HTERT RPE-1 (cell line): Measurements from ENCODE around the gene MCM3AP.
"Not testable (repeated sequence)": the region's sequence is repeated elsewhere in the genome, so short reads cannot be mapped to it uniquely, and the experiment has no call there.

Experiments
- in situ Hi-C: fragments of 300-500 bp; cut with MboI; formaldehyde crosslinking; loops from 4 replicates; pipeline ENCODE4 v1.14.3; 2020; ENCODE audit warnings: low sequenced_read_pairs

Gene MCM3AP

DNA sequence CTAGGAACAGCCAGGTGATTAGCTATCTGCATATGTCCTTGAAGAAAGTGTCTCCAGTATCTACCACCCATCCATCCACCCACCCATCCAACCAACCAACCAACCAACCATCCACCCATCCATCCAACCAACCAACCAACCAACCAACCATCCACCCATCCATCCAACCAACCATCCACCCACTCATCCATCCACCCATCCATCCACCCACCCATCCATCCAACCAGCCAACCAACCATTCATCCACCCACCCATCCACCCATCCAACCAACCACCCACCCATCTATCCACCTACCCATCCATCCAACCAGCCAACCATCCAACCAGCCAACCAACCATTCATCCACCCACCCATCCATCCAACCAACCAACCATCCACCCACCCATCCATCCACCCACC is 26.2 kb upstream of the MCM3AP start:
- in situ Hi-C loops = no loop called here

DNA sequence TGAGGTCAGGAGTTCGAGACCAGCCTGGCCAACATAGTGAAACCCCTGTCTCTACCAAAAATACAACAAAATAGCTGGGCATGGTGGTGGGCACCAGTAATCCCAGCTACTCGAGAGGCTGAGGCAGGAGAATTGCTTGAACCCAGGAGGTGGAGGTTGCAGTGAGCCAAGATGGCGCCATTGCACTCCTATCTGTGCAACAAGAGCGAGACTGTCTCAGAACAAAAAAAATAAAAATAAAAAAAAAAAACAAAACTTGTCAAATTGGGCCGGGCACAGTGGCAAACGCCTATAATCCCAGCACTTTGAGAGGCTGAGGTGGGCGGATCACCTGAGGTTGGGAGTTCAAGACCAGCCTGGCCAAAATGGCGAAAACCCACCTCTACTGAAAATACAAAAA is 24.8 kb upstream of the MCM3AP start:
- in situ Hi-C loops = not testable (repeated sequence)

DNA sequence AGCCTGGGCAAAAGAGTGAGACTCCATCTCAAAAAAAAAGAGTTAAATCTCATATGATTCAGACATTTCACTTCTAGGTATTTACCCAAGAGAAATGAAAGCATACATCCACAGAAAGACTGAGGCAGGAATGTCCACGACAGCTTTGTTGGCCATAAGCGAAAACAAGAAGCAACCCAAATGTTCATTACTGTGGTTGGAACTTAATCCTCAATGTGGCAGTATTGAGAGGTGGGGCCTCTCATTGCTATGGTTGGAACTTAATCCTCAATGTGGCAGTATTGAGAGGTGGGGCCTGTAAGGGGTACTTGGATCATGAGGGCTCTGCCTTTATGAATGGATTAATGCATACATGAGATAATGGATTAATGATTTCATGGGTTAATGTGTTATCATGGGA is 23.0 kb upstream of the MCM3AP start:
- in situ Hi-C loops = no loop called here

DNA sequence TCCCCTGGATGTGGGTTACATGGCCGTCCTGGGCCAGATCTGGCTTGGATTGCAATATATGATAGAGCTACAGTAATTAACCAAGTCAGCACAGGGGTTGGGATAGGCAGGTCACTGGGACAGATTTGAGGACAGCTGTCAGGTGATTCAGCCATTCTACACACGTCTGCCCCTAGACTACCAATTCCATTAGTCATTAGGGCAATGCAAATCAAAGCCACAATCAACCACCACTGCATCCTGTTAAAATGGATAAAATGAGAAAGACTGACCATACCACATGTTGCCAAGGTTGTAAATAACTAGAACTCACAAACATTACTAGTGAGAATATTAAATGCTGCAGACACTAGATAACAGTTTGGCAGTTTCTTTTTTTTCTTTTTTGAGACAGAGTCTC is 22.2 kb upstream of the MCM3AP start:
- in situ Hi-C loops = no loop called here

DNA sequence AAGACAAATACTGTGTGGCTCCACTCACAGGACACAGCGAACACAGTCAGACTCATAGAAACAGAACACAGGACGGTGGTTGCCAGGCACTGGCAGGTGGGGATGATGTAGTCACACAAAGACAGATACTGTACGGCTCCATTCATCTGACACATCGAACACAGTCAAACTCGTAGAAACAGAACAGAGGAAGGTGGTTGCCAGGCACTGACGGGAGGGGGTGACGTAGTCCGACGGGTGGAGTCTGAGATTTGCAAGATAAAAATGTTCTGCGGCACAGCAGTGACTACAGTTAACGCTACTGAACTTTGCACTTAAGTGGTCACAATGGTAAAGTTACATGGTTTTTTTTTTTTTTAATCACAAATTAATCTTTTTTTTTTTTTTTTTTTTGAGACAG is 19.5 kb upstream of the MCM3AP start:
- in situ Hi-C loops = no loop called here

DNA sequence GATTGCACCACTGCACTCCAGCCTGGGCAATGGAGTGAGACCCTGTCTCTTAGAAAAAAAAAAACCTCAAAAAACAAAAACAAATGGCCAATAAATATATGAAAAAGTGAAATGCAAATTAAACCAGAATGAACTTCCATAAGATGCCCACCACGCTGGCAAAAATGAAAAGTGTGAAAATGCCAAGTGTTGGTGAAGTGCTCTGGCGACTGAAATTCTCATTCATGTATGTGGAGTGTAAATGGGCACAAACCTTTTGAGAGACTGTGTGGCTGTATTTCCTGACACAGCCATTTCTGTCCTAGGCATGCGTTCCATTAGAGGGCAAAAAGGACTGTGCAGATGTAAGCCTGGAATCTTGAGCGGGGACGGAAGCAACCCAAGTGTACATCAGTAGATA is 19.0 kb upstream of the MCM3AP start:
- in situ Hi-C loops = no loop called here

DNA sequence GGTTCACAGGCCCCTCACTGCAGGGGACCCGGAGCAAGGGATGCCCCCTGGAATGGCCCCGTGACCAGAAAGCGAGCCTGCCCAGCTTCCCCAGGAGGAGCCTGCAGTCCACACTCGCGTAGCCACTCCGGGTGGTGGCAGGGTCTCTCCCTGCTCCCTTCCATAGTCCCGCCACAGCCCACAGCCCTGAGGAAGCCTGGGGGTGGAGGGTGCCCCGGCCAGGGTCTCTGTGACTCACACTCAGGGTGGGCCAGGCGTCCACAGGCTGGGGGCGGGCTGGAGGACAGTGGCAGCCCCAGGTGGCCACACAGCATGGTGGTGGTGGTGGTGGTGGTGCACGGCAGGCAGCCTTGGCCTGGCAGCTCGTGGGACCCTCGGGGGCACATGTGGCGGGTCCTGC is 16.3 kb upstream of the MCM3AP start:
- in situ Hi-C loops = no loop called here

DNA sequence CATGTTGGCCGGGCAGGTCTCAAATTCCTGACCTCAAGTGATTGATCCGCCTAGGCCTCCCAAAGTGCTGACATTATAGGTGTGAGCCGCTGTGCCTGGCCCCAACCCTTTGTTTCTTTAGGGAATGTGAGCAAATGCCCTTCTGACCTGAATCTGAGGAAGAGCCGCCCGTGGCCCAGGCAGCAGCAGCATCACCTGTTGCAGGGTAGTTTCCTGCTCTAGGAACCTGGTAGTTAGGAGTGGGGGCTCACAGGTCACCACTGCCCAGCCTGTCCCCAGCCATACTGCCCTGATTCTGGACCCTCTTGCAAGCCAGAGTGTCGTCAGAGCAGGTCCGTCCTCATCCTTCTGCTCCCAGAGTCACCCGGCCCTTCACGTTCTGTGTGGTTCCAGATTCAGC is 13.8 kb upstream of the MCM3AP start:
- in situ Hi-C loops = no loop called here

DNA sequence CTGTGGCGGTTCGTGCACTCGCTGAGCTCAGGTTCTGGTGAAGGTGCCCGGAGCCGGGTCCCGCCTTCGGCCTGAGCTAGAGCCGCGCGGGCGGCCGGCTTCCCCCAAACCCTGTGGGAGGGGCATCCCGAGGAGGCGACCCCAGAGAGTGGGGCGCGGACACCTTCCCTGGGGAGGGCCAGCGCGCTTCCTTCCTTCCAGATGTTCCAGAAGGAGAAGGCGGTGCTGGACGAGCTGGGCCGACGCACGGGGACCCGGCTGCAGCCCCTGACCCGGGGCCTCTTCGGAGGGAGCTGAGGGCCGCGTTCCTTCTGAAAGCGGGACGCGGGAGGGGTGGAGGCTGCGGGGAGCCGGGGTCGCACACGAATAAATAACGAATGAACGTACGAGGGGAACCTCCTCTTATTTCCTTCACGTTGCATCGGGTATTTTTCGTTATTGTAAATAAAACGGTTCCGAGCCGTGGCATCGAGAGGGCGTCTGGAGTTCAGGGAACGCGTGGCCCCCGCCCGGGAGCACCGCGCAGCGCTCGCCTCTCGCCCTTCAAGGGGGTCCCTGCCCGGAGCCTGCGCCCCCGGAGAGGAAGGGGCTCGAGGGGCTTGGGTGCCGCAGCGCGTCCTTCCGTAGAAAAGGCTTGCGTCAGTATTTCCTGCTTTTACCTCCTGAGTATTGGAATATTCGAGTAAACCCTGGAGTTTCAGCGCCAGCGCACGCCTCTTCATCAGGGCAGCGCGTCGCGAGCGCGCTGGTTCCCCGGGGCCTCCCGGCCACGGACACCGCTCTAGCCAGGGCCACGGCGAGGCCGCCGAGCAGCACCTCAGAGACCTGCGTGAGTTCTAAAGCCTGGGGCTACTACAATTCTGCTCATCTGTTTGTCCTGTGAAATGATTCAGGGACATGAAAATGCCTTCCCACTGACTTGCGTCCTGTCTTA is 12.2 kb upstream of the MCM3AP start:
- in situ Hi-C loops = no loop called here

DNA sequence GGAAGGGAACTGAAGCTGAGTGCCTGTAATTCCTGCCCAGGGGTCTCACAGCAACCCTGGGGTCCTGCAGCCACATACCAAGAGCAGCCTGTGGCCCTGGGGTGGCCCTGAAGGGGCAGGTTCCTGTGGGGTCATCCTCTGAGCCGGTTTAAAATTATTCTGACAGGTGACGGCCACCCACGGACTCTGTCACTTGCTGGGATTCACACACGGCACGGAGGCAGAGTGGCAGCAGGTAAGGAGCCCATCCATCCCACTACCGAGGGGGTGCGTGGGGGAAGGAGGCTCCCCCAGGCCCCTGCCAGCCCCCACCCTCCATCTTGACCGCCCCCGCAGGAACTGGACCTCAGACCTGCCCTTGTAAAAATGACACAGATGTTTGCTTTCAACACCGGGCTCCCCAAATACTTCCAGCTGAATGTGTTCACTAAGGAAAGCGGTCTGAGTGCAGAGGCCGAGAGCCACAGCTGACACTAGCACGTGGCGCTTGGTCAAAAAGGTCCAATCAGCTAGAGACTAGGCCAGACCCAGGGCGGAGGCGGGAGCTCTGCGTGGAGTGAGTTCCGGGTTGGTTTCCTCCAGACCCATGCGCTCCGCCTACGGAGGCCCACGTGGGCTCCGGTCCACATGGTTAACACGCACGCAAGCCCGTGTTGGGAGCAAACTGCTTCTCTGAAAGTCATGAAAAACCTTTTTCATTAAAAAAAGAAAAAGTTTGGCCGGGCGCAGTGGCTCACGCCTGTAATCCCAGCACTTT is 10.8 kb upstream of the MCM3AP start:
- in situ Hi-C loops = no loop called here

DNA sequence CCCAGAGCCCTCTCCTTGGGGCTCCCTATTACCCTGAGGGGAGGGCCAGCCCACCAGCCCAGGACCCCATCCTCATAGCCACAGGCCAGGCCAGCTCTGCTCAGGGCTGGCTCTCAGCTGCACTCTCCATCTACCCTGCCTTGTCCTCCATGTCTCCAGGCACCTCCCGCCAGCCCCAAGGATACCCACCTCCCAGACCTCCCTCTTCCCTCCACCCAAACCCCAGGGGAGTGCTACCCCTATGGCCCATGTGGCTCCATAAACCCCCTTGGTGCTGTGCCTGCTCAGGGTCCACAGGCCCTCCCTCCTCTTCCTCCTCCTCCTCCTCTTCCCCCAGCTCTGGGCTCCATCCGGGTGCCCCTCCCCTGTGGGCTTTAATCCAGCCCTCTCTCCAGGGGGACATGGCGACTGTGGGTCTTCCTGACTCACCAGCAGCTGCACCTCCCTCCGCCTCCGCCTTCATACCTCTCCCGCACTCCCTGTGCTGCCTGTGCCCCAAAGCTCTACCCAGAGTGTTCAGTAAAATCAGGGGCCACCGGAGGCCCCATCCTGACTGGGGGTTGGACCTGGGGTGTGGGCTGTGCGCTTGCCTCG is 9.9 kb upstream of the MCM3AP start:
- in situ Hi-C loops = no loop called here

DNA sequence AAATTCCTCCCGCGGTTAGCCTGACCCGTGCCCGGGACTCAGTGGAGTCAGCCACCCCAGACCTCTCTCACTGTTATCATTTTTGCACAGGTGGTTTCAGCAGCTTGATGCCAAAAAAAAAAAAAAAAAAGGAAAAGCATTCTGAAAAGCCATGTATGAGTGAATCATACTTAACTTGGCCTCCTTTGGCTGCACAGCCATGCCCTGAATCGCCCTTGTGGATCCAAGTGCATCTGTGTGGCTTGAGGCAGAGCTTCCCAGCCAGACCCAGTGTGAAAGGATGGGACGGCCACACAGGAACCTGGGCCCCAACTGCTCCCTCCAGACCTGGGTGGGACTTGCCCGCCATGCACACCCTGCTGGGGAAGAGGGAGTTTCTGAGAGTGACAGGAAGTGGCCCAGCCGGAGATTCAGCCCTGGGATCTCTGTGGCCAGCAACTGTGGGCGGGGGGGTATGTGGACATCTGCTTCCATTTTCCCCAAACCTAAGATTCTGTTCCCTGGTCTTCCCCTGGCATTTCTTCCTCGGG is 9.3 kb upstream of the MCM3AP start:
- in situ Hi-C loops = no loop called here

DNA sequence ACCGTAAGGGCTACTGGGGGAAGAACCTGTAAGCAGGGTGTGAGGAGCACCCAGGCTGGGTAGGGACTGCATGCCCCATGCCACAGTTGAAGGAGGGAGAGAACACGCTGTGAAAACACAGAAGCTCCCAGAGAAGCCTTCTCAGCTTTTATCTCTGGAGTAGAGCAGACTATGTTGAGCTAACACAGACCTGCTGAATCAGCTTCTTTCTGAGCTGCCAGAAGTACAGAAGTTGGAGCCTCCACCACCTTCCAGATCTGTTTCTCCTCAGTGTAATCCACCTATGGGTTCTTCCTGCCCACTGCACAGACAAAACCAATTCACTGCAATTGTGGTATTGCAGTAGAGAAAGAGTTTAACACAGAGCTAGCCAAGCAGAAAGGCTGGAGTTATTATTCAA is 6.2 kb upstream of the MCM3AP start:
- in situ Hi-C loops = no loop called here

DNA sequence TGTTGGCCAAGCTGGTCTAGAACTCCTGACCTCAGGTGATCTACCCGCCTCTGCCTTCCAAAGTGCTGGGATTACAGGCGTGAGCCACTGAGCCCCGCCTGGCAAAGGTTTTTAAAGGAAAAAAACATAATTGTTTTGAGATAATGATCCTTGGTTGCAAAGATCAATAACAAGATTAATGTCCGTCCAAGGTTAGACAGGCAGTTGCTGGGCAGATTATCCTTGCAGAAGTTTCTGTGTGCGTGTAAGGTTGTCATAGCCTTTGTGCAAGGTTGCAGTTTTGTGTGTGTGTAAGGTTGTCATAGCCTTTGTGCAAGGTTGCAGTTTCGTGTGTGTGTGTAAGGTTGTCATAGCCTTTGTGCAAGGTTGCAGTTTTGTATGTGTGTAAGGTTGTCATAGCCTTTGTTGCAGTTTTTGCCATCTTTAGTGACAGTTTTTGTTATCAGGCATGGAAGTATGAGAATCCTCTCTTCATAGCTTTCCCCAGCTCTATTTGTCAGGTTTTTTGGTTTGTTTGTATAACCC is 4.3 kb upstream of the MCM3AP start:
- in situ Hi-C loops = no loop called here

DNA sequence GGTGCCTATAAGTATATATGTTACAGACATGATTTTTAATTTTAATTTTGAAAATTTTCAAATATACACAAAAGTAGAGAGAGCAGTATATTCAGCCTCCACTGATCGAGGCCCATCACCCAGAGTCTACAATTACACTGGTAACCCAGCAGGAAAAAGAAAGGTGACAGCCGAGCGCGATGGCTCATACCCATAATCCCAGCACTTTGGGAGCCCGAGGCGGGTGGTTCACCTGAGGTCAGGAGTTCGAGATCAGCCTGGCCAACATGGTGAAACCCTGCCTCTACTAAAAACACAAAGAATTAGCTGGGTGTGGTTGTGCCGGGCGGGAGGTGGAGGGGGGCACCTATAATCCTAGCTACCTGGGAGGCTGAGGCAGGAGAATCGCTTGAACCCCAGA is 2.1 kb upstream of the MCM3AP start:
- in situ Hi-C loops = no loop called here

DNA sequence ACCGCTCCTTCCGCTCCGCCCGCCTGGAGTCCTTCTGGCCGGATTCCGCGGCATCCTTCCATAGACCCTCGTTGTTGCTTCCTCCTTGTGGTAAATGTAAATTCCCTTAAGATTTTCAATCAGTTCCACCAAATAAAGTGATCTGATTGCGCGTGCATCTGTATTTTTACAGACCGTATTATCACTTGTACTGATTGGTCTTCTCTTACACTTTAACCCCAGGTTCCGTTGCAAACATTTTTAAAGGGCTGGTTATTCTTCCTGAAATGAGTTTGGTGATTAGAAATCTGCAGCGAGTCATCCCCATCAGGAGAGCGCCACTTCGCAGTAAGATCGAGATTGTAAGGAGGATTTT is 1.2 kb upstream of the MCM3AP start:
- in situ Hi-C loops = no loop called here

DNA sequence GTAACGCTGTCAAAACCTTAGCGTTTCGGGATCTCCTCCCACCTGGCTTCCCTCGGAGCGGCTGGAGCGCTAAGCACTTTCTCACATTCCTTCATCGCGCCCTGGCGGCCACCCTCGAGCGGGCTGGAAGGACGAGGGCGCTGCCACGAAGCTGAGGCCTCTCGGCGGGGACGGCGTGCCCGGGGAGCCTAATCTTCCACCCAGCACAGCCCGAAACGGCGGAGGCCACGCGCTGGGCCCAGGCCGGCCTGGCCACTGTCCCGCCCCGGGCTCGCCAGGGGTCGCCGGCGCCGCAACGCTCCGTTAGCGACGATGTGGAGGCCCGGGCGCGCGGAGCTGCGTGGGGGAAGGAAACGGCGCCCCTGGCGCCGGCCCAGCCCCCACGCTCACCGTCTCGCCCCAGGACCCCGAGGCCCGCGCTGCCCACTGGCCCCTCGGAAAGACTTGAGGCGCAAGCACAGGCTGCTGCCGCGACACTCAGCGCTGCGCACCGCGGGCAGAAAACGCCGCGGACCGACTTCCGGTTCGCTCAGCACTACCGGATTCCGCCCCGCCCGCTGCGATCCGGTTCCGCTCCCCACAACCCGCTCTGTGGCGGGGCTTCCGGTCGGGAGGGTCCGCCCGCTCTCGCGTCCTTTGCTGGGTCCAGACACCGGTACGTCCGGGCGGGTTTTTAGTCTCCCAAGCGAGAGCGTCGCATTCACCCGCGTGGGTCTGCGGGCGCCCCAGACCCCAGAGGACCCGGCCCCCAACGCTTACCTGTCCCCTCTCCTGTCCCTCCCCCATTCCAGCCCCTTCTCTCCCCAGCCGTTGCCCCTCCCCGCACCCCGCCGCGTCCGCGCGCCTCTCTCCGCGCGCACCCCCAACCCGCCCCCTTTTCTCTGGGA is 593 bp upstream of the MCM3AP start, which contains the start of gene YBEY:
TSS of gene YBEY (plus strand) at position 582 of the 887 bp plus-strand sequence. CDS start 572 bp downstream, outside the sequence.
- in situ Hi-C loops = no loop called here

DNA sequence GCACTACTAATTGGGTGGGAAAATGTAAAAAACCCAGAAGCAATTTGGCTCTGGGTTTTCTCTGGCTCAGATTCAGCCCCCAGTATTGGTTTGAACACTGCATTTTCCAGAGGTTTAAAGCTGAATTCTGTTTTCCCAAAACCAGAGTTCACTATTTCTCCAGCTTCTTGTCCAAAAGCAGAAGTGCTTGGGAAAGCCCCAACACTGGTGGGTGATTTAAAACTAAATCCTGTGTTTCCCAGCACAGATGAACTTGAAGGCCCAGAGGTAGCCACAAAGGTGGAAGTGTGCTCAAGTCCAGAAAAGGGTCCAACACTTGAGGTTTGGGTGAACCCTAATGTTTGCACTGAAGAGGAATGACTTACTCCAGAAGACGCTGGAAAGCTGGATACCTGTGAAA is 678 bp downstream of the MCM3AP start:
- in situ Hi-C loops = no loop called here

DNA sequence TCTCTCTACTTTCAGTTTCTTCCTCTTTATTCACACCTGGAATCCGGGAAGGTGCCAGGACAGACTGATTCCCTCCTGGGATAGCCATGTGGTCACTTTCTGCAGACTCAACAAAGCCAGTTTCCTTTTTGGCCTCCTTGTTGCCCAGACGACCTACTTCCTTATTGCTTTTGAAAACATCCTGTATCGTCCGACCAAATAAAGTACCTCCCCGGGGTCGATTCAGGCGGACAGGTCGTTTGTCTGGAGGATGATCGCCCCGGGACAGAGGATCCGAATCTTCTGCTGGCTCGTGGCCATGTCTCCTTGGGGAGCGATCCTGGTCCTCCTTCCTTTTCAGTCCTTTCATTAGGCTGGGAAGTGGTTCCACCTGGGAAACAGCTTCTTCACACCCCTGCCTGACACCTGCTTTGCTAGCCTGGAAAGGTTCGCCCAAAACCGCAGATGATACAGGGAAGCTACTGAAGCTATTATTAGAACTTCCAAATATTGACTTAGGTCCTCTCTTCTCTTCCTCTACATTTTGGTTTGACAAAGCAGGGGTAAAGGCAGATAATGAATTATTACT is 1.2 kb downstream of the MCM3AP start:
- in situ Hi-C loops = no loop called here

DNA sequence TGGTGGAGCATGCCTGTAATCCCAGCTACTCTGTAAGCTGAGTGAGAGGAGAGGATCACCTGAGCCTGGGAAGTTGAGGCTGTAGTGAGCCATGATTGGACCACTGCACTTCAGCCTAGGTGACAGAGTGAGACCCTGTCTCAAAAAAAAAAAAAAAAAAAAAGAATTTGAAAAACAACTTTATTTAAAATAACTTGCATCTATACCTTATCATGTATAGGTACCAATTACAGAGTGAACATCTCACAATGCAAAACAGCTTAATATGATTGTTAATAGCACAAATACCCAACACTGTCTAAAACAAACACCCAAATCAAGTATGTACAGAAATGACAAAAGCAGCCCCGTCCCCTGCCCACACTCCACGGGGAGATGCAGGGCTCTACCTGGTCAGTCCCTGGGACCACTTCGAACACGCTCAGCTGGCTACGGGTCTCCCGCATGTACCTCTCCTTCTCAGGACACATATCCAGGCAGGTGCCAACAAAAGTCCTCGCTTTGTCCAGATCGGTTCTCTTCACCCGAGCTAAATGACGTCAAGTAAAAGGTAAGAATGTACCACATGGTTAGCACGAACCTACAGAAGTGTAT is 10.5 kb downstream of the MCM3AP start:
- in situ Hi-C loops = no loop called here
